ENCODE measurements around the gene WDFY4. TPM values are rescaled to one million over a fixed set of nuclear protein-coding genes. Genes with fewer than 3 reads are reported as not detected.

The WDFY4 gene
- total and polyA plus RNA-seq, 2 of the 13 experiments (the other 11 are each of a cell fraction or from before 2014, with no cell fraction given) = not detected

DNA sequence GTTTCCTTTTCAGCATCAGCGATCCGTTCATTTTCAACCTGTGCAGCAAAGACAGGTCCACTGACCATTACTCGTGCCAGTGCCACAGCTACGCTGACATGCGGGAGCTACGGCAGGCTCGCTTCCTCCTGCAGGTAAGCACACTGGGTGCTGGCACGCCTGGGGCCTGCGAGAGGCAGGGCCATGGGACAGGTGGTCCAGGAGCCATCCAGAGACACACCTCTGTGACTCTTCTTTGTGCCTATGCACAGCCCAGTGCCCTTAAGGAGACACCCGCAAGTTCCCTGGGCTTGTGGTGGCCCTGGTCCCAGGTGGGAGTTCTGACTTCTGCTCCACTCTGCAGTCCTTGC lies 212.7 kb downstream of the WDFY4 start:
- H3K4me1 ChIP-seq (ENCODE audit: insufficient read depth, low read length) = no peaks in the 10 kb centered on the region
- FAIRE-seq (no peak), ATAC-seq (no peak), DNase-seq (ENCODE audit: low spot score) (no peak)
- BruUV-seq (replicated peaks) = no TSS peak
- H2AFZ ChIP-seq (ENCODE audit: low read length) = no peak overlapping the region
- H3K79me2 ChIP-seq (ENCODE audit: insufficient read depth, low read length) = no peaks in the 10 kb centered on the region
- H3K4me2 ChIP-seq (ENCODE audit: low read depth, low read length) = no peak overlapping the region
- H3K9me3 ChIP-seq (ENCODE audit: low read length) = no peaks in the 10 kb centered on the region
- no peaks in the 10 kb centered on the region for H4K20me1 ChIP-seq (ENCODE audit: insufficient read depth, low read length)
- WGBS (ENCODE audit: low lambda C conversion rate) = 47% methylated on average over 7 of the region's 10 CpGs
- ChIA-PET CTCF (ENCODE audit: low intra/inter-chr PET ratio, low total read pairs) (no interaction called here), POLR2A (no interaction called here)
- no peak overlapping the region for H3K4me3 ChIP-seq (replicated peaks in 1 of 3; ENCODE audit: insufficient read depth in 1 of 3, low read depth in 2 of 3, low read length in 3 of 3)
- H3K27ac ChIP-seq (ENCODE audit: extremely low read length, insufficient read depth, low read length) = no peak overlapping the region
- in situ Hi-C loops (cut with HindIII; ENCODE audit: extremely low pct_ligation_motif_present, low pct_unique_long_range_greater_than_20kb) (no loop called here), intact Hi-C loops (cut with micrococcal nuclease; ENCODE audit: unreplicated experiment) (no loop called here)
- H3K9ac ChIP-seq (ENCODE audit: insufficient read depth, low read depth, low read length) = no peak overlapping the region
- H3K36me3 ChIP-seq (replicated peaks in 1 of 2; ENCODE audit: control insufficient read depth in 1 of 2, insufficient read depth in 2 of 2, low read length in 2 of 2) = no peaks in the 10 kb centered on the region
- H3K27me3 ChIP-seq (ENCODE audit: control insufficient read depth in 1 of 2, insufficient read depth in 2 of 2, low read length in 2 of 2) = peaks cover 1 to 5% of the 10 kb centered on the region in 2 experiments; a peak in 2 of 5 replicates
- TF ChIP-seq ZKSCAN1 (IDR thresholded peaks at IDR 0.05; ENCODE audit: low read length) (no peak), CBFB (CRISPR knock-in tag; IDR thresholded peaks at IDR 0.05) (no peak), ZSCAN30 (CRISPR knock-in tag; IDR thresholded peaks at IDR 0.05) (no peak), KMT2B (CRISPR knock-in tag; IDR thresholded peaks at IDR 0.05) (no peak), TSC22D2 (CRISPR knock-in tag; IDR thresholded peaks at IDR 0.05; ENCODE audit: borderline replicate concordance) (no peak), SMARCE1 (IDR thresholded peaks at IDR 0.05; ENCODE audit: borderline replicate concordance) (no peak), HNRNPK (IDR thresholded peaks at IDR 0.05; ENCODE audit: low read depth, low read length, poor library complexity, severe bottlenecking) (no peak), ZNF746 (CRISPR knock-in tag; IDR thresholded peaks at IDR 0.05) (no peak), FOSL1 (CRISPR knock-in tag; IDR thresholded peaks at IDR 0.05; ENCODE audit: borderline replicate concordance) (no peak), SYNCRIP (IDR thresholded peaks at IDR 0.05; ENCODE audit: insufficient read depth, low read depth, low read length) (no peak), ZNF30 (CRISPR knock-in tag; IDR thresholded peaks at IDR 0.05) (no peak), HMGA1 (CRISPR knock-in tag; conservative IDR thresholded peaks at IDR 0.05) (no peak), SIX4 (CRISPR knock-in tag; IDR thresholded peaks at IDR 0.05) (no peak)
- TF ChIP-seq, protein P1, sequence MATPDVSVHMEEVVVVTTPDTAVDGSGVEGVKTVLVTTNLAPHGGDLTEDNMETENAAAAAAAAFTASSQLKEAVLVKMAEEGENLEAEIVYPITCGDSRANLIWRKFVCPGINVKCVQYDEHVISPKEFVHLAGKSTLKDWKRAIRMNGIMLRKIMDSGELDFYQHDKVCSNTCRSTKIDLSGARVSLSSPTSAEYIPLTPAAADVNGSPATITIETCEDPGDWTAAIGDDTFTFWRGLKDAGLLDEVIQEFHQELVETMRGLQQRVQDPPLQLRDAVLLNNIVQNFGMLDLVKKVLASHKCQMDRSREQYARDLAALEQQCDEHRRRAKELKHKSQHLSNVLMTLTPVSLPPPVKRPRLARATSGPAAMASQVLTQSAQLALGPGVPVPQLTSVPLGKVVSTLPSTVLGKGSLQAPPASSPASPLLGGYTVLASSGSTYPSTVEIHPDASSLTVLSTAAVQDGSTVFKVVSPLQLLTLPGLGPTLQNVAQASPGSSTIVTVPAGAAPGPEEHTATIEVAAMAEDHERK (CRISPR knock-in tag; IDR thresholded peaks at IDR 0.05; ENCODE audit: low read depth) = no peak
- TF ChIP-seq, protein P2, sequence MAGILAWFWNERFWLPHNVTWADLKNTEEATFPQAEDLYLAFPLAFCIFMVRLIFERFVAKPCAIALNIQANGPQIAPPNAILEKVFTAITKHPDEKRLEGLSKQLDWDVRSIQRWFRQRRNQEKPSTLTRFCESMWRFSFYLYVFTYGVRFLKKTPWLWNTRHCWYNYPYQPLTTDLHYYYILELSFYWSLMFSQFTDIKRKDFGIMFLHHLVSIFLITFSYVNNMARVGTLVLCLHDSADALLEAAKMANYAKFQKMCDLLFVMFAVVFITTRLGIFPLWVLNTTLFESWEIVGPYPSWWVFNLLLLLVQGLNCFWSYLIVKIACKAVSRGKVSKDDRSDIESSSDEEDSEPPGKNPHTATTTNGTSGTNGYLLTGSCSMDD (CRISPR knock-in tag; IDR thresholded peaks at IDR 0.05) = no peak
- TF ChIP-seq, protein P3, sequence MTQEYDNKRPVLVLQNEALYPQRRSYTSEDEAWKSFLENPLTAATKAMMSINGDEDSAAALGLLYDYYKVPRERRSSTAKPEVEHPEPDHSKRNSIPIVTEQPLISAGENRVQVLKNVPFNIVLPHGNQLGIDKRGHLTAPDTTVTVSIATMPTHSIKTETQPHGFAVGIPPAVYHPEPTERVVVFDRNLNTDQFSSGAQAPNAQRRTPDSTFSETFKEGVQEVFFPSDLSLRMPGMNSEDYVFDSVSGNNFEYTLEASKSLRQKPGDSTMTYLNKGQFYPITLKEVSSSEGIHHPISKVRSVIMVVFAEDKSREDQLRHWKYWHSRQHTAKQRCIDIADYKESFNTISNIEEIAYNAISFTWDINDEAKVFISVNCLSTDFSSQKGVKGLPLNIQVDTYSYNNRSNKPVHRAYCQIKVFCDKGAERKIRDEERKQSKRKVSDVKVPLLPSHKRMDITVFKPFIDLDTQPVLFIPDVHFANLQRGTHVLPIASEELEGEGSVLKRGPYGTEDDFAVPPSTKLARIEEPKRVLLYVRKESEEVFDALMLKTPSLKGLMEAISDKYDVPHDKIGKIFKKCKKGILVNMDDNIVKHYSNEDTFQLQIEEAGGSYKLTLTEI (CRISPR knock-in tag; conservative IDR thresholded peaks at IDR 0.05) = no peak
- TF ChIP-seq, protein P4, sequence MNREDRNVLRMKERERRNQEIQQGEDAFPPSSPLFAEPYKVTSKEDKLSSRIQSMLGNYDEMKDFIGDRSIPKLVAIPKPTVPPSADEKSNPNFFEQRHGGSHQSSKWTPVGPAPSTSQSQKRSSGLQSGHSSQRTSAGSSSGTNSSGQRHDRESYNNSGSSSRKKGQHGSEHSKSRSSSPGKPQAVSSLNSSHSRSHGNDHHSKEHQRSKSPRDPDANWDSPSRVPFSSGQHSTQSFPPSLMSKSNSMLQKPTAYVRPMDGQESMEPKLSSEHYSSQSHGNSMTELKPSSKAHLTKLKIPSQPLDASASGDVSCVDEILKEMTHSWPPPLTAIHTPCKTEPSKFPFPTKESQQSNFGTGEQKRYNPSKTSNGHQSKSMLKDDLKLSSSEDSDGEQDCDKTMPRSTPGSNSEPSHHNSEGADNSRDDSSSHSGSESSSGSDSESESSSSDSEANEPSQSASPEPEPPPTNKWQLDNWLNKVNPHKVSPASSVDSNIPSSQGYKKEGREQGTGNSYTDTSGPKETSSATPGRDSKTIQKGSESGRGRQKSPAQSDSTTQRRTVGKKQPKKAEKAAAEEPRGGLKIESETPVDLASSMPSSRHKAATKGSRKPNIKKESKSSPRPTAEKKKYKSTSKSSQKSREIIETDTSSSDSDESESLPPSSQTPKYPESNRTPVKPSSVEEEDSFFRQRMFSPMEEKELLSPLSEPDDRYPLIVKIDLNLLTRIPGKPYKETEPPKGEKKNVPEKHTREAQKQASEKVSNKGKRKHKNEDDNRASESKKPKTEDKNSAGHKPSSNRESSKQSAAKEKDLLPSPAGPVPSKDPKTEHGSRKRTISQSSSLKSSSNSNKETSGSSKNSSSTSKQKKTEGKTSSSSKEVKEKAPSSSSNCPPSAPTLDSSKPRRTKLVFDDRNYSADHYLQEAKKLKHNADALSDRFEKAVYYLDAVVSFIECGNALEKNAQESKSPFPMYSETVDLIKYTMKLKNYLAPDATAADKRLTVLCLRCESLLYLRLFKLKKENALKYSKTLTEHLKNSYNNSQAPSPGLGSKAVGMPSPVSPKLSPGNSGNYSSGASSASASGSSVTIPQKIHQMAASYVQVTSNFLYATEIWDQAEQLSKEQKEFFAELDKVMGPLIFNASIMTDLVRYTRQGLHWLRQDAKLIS (CRISPR knock-in tag; IDR thresholded peaks at IDR 0.05) = no peak
- TF ChIP-seq, protein P5, sequence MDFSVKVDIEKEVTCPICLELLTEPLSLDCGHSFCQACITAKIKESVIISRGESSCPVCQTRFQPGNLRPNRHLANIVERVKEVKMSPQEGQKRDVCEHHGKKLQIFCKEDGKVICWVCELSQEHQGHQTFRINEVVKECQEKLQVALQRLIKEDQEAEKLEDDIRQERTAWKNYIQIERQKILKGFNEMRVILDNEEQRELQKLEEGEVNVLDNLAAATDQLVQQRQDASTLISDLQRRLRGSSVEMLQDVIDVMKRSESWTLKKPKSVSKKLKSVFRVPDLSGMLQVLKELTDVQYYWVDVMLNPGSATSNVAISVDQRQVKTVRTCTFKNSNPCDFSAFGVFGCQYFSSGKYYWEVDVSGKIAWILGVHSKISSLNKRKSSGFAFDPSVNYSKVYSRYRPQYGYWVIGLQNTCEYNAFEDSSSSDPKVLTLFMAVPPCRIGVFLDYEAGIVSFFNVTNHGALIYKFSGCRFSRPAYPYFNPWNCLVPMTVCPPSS (IDR thresholded peaks at IDR 0.05) = no peak

Measured in HepG2 (cell line).